HG03457 (cell line): ENCODE data around the gene DENND1A.

Experiments
- ATAC-seq: cut with Tn5 transposase; IDR thresholded peaks from one replicate; pipeline ENCODE4 v1.9.1; 2021; ENCODE audit warnings: moderate number of reproducible peaks; ENCODE audit not compliant: unreplicated experiment

Gene DENND1A

DNA sequence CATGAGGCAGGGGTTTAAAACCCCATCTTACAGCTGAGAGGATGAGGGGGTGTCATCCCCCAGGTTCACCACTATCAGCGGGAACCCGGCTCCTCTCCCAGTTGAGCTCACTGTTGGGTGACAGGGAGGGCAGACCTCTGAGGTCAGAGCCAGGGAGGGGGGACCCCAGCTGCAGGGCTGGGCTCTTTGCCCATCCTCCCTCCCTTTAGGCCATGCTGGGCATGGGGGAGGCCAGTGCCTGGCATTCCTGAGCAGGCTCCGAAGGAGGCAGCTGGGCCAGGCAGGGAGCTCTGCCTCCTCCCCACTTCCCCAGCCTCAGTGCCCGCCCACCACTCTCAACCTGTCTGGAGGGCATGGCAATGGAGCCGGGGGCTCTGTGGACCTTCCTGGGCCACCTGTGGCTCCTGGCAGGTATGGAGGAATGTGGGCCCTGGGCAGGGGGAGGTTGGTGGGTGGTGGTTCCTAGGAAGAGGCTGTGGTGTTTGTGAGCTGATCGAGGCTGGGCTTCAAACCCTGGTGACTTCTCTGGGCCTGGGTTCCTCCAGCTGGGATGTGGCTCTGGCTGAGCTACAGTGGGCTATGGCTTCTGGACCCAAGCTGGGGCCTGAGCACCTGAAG lies 561.3 kb downstream of the DENND1A start:
- no peak for ATAC-seq

DNA sequence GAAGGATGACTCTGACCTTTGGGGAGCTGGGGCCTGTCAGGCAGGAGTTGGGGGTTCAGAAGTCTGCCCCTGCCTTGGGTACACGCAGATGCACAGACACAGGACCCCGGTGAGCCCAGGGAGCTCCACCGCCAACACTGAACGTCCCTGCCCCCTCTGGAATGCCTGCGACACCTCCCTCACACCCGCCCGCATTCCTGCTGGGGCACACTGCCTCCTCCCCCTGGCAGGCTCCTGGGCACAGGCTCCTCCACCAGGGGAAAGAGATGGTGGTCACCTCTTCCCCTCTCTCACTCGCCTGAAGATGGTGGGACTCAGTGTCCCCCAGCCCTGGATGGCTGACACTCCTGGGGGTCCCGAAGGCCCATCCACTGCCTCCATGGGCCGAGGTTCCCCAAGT lies 561.9 kb downstream of the DENND1A start:
- no peak for ATAC-seq

DNA sequence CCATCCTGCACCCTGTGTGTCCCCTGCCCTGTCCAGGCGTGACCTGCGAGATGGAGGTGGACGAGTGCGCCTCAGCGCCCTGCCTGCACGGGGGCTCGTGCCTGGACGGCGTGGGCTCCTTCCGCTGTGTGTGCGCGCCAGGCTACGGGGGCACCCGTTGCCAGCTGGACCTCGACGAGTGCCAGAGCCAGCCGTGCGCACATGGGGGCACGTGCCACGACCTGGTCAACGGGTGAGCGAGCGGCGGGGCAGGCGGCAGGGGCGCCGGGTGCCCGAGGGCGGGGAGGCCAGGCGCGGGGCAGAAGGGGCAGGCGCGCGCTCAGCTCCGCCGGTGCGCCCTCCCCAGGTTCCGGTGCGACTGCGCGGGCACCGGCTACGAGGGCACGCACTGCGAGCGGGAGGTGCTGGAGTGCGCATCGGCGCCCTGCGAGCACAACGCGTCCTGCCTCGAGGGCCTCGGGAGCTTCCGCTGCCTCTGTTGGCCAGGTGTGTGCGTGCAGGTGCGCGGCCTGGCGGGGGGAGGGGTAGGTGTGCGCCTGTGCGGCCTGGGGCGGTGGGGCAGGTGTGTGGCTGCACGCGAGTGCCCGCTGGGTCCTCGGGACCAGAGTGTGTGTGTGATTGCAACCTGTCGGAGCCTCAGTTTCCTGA lies 563.9 kb downstream of the DENND1A start:
- ATAC-seq, result no peak

DNA sequence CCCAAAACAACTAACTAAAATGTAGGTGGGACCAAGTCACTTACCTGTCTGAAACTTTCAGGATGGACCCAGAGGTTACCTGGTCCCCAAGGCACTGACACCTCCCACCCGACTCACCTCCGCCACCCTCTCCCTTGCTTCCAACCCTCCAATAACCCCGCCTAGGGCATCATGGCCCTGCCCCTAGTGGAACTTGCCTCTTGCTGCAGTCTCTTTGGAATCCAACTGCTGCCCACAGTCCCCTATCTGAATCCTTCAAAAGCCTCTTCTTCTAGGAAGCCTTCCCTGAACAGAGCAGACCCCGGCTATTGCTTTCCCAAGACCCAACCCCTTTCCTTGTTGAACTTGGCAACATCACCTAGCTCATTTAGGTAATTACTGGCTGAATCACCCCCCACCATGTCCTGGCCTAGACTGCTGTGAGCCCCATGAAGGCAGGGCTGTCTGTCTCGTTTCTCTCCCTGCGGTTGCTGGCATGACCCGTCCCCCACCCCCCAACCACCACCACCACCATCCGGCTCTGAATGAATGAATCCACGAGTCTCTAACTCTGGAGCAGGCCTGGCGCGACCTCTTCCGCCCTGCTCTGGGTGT lies 564.5 kb downstream of the DENND1A start:
- no peak for ATAC-seq

DNA sequence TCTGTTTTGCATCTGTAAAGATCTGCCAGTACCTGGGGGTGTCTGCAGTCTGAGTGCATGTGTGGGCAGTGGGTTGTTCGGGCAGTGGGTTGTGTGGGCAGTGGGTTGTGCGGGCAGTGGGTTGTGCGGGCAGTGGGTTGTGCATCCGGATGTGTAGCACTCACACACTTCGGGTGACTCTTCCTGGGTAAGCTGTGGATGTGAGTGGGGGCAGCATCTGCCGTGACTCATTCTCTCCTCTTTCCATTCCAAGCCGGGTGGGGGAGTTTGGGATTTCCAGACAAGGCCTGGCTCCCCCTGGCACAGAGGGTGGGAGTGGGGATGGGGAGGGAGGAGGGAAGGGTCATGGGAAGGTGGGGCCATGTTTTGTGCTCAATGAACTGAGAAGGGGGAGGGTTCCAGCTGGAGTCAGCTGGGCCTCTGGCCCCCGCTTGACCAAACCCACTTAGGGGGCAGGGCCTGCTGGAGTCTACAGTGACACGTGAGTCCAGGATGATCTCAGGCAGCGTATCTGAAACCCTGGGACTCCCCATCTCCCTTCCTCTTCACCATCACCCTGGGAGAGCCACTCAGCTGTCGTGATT lies 565.6 kb downstream of the DENND1A start:
- no peak for ATAC-seq

DNA sequence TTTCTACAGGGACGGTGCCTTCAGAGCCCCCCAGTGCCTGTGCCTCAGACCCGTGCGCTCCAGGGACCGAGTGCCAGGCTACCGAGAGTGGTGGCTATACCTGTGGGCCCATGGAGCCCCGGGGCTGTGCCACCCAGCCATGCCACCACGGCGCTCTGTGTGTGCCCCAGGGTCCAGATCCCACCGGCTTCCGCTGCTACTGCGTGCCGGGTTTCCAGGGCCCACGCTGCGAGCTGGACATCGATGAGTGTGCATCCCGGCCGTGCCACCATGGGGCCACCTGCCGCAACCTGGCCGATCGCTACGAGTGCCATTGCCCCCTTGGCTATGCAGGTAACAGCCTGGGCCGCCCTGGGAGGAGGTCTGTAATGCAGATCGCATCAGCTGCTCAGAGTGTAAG lies 567.1 kb downstream of the DENND1A start:
- no peak for ATAC-seq

DNA sequence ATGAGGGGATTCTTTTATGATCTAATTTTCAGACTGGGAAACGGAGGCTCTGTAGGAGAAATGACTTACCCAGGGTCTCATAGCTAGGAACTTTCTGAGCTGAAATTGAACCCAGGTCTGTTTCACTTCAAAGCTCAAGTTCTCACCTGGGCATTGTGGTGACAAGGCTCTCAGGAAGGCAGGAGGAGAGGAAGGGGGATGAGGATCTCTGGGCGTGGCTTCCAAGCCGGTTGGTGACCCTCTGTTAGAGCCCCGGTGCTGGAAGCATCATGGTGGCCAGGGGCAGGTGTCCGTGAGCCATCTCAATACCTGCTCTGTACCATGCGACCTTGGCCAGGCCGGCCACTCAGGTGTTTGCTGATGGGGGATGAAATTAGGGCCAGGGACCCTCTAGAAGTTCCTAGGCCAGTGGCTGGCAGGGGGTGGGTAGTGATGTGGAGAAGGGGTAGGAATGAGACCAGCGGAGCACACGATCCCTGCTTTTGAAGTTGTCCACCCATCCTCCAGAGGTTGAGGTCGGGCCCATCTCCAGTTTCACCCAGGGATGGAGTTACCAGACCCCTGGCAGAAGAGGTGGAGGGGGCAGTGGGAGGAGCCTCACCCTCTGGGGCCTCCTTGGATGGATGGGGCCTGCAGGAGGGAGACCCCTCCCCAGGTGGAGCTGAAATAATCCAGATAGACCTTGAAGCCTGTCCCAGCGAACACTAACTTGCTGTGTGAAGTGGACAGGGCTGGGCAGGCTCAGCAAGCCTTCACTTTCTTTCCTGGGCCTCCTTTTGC lies 568.0 kb downstream of the DENND1A start:
- ATAC-seq, result no peak

DNA sequence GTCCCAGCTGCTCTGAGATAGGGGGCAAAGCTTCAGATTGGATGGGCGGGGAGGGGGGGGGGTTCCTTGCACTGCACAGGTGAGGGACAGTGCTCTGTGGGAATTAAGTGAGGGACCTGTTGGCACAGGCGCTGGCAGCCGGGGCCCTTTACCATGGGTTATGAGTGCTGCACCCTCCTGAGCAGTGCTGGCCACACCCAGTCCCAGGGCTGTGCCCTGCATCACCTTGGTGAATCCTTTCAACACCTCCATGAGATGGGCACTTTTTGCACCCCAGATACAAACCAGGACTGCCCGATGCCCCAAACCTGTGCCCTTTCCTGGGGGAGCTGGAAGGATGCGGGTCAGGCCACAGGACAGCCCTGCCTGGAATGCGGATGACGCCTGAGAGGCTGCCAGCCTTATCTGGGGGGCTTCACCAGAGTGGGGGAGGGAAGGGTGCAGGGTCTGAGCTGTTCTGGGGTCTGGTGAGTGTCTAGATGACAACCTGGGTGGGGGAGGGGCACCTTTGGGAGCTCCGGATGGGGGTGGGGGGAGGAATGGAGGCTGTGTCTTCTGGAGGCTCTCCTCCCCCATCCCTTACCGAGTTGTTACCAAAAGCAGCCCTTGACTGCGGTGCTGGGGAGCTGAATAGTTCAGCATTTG lies 568.7 kb downstream of the DENND1A start:
- ATAC-seq, result no peak

DNA sequence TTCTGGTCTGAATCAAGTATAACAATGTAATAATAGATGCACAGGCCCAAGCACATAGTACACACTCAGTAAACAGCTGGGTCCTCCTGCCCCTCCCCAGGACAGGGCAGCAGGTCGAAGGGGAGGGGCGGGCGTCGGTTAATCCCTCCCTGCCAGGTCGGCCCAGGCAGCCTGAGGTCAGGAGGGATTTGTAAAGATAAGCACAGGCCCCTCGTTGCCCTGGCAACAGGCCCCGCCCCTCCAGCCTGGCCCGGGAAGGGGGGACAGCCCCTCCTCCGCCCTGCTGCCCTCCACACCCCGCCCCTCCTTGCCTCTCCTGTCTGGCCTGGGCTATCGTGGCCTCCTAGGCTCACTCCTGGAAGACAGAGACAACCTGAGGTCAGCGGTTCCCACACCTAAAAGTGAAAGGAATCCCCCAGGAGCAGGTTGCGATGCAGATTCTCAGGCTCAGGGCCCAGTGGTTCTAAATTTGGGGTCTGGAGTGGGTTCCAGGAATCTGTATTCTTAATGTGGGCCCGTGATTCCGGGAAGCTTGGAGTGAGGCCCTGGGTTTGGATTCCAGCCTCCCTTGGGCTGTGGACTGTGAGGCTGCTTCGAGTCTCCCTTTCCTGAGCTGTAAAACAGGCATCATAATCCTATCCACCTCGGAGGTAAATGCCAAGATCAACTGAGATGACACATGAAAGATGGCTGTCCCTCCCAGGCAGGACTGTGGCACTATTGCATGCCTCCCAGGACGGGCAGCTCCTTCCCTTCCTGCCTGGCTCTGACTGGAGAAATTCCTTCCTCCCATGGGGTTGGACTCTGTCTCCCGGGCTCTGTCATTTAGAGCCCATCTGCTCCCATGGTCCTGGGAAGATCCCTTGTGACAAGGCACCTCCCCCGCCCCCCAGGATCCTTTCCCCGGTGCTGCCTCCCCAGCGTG lies 569.5 kb downstream of the DENND1A start:
- ATAC-seq, result no peak

DNA sequence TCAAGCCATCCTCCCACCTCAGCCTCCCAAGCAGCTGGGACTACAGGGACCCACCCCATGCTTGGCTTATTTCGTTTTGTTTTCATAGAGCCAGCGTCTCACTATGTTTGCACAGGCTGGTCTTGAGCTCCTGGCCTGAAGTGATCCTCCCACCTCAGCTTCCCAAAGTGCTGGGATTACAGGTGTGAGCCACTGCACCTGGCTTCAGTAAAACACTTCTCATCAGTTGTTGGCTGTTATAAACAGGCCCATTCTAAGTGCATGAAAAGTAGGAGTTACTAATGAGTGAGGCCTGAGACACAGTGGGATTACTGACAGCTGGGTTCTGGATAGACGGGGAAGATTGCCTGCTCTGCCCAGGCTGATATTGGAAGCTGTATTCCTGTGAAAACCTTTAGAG lies 570.4 kb downstream of the DENND1A start:
- no peak for ATAC-seq

DNA sequence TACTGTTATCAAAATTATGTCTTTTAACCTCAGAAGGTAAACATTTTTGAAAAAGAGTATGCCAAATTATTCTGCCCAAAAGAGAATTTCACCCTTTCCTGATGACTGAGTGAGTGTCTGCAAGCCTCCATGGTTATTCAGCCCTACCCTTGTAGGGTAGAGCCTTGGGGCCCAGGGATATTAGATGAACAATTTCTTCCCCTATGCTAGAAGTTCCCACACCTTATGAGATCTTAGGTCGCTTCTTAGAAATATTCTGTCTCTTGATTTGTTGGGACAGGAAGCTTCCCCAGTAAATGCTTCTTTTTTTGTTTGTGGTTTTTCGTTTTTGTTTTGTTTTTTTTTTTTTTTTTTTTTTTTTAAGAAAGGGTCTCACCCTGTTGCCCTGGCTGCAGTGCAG lies 570.8 kb downstream of the DENND1A start:
- no peak for ATAC-seq

DNA sequence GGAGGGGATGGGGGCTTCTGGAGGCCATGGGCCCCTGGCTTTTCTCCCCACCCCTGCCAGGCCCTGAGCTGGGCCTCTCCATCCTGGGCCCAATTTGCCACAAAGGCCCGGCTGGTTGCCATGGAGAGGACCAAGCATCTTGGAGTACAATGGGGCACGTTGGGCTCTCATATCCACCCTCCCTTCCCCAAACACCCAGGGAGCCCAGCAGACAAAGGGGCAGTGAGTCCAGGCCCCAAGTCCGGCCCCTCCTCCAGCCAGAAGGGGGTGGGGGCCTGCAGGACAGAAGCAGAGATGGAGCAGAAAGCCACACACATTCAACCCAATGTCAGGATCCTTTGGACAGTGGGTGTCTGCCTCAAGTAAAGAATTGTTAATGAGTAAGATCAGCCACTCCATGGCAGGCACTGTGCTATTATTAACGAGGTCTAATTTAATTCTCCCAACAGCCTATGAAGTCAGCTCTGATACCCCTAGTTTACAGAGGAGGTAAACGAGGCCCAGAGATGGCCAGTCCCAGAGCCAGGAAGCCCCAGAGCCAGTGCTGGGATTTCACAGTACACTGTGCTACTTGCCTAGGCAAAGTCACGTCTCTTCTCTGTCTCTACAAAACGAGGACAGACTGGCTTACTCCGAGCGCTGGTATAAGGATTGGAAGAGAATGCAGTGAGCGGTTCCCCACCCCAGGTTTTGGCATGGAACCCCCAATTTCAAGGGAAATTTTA lies 571.6 kb downstream of the DENND1A start:
- ATAC-seq, result no peak

DNA sequence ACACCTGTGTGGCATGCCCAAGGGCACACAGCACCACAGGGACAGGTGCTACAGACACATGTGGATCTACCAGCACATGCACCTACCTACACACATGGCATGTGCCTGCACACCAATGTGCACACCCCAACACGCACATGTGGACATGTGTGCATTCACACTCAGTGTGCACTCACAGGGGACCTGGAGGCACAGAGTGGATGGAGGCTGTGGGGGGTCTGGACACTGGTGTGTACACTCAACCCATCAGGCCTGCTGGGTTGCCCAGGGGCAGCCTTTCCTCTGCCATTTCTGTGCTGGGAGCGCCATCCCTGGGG lies 572.2 kb downstream of the DENND1A start:
- no peak for ATAC-seq

DNA sequence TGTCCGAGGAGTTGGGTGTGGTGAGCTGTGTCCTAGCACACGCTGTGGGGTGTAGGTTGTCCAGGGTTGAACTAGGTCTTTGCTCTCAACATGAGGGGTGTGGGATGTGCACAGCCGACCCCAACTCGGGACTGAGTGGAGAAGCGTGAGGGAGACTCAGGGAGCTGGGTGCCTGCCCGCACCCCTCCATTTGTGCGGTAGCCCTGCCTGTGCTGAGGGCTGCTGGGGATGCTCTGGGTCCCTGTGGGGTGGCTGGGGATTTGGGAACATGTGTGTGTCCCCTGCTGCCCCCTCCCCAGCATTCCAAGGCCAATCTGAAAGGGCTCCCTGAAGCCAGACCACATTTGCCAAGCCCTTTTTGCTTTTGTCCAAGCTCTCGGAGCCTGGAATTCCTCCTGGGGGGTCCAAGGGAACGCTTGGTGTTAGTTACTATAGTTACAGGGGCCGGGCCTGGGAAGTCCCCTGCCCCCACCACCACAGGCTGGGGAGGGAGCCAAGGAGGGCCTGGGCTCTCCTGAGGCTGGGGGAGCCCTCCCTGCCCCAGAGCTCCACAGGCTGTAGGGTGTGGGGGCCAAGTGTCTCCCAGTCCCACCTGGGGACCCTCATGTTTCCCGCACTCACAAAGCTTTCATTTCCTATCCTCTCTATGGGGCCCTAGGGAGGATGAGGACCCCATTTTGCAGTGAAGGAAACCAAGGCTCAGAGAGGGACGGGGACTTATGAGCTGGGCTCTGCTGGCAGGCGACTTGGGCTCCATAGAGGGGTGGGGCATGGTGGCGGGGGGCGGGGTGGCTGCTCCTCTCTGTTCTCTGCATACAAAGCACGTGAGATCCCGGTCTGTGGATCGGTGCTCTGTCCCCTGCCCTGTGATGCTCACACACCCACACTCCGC lies 572.8 kb downstream of the DENND1A start:
- ATAC-seq, result no peak

DNA sequence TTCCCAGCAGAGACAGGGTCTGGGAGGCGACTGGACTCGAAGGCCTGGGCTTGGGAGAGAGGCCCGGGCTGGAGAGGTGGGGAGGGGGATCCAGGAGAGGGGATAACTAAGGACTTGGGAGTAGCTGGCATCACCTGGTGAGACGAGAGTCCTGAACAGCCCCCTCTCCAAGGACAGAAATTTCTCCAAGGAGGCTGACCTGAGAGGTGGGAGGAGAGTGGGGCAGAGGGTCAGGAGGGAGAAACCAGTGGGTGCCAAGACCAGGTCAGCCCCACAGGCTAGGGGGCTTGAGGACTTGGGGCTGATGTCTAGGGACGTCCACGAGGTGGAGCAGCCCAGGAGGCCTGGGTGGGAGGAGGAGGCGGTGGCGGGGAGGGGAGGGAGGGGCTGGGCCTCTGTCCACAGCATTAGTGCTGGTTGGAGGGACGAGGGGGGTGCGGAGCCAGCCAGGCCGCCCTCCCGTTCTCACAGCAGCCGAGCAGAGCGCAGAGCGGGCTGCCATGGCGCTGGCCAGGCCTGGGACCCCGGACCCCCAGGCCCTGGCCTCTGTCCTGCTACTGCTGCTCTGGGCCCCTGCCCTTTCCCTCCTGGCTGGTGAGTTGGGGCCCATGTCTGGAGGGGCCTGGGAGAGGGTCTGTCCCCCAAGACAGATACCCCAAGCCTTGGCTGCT lies 574.0 kb downstream of the DENND1A start, which contains the start of gene CRB2:
TSS of gene CRB2 (plus strand) at position 437 of the 671 bp plus-strand sequence. CDS start at position 501, 64 bp downstream.
- no peak for ATAC-seq

DNA sequence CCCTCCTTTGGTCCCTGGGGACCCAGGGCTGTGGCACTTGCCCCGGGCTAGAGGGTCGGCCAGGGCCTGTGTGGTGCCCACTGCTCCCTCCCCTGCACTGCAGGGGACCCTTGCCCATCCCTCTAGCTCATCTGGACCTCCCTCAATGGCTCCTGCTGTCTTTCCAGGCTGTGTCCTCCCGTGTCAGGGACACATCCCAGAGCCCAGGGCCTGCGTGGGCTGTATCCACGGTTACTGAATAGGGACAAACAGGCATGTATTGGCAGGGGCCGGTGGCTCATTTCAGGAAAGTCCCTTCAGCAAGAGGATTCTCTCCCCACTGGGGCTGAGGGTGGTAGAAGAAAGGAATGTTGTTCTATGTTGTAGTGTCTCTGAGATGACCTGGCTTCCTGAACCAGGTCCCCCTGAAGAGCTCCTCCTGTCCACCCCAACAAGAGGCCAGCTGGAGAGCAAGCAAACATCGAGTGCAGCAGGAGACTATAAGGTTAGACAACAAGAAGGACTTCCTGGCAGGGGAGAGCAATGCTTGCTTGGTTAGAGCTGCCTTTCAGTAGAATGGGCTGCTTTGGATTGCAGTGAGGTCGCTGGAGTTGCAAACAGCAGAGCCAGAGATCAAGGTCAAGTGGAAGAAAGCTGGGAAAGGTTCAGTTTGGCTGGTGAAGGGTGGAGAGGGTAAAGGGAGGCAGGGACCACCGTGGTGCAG lies 575.0 kb downstream of the DENND1A start:
- no peak for ATAC-seq

DNA sequence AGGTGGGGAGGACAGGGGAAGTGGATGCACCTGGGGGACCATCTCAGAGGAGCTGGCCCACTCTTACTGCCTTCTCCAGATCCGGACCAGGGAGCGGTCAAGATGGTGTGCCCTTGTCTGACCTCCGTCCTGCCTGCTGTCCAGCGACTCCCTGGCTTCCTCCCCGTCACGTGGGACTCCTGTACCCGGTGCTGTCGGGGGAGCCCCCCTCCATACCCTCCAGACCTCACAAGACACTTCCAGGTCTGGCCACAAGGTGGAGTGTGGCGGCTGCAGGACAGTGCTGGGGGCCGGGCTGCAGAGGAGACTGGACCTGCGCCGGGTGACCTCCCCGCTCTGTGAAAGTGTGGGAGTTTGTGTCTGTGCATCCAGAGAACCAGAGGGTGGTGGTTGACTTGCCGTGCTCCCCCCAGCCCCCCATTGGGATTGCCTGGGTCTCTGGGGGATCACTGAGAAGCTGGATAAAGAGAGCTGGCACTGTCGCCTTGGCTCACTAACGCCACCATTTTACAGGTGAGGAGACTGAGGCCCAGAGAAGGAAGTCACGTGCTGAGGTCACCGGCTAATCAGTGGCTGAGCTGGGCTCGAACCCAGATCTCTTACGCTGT lies 575.8 kb downstream of the DENND1A start:
- peak; percentile 70 for ATAC-seq
